SK-N-SH treated with all-trans-retinoic acid at 6 μM for 48 hours (cell line): ENCODE measurements around the gene EXOC3.

Experiments used
- ATAC-seq: fragments of 200-7000 bp; cut with Tn5 transposase; 3 replicates; pipeline ENCODE4 v1.9.1; 2020; ENCODE audit warnings: mild to moderate bottlenecking, moderate library complexity
- ARNTL ChIP-seq: fragments of 450-650 bp; formaldehyde crosslinking; IDR thresholded peaks from 2 replicates; pipeline ENCODE4 v1.5.0; 2020; ENCODE audit warnings: low read depth, mild to moderate bottlenecking, moderate library complexity, borderline replicate concordance
- BACH2 ChIP-seq: fragments of 250-450 bp; sonication (Bioruptor Pico); IDR thresholded peaks from 2 replicates; pipeline ENCODE4 v1.9.0; 2021; ENCODE audit warnings: mild to moderate bottlenecking, borderline replicate concordance
- CREB5 ChIP-seq: fragments of 250-450 bp; sonication (Bioruptor Pico); IDR thresholded peaks from 2 replicates; pipeline ENCODE4 v1.5.1; 2020; ENCODE audit warnings: low read depth, mild to moderate bottlenecking, moderate library complexity
- CSDC2 ChIP-seq: fragments of 250-450 bp; sonication (Bioruptor Pico); IDR thresholded peaks from 2 replicates; pipeline ENCODE4 v1.5.0; 2020; ENCODE audit warnings: mild to moderate bottlenecking, moderate library complexity
- CSRNP3 ChIP-seq: fragments of 250-450 bp; sonication (Bioruptor Pico); IDR thresholded peaks from 2 replicates; pipeline ENCODE4 v1.5.1; 2021; ENCODE audit warnings: mild to moderate bottlenecking, moderate library complexity
- ESRRG ChIP-seq: fragments of 250-450 bp; sonication (Bioruptor Pico); IDR thresholded peaks from 2 replicates; pipeline ENCODE4 v1.6.1; 2021; ENCODE audit warnings: mild to moderate bottlenecking
- GLIS3 ChIP-seq: fragments of 250-450 bp; sonication (Bioruptor Pico); IDR thresholded peaks from 2 replicates; pipeline ENCODE4 v1.5.0; 2020; ENCODE audit warnings: mild to moderate bottlenecking, moderate library complexity
- ISL1 ChIP-seq: fragments of 250-450 bp; sonication (Bioruptor Pico); IDR thresholded peaks from 2 replicates; pipeline ENCODE4 v2.1.2; 2022; ENCODE audit warnings: mild to moderate bottlenecking, moderate library complexity
- OSR1 ChIP-seq: fragments of 250-450 bp; sonication (Bioruptor Pico); IDR thresholded peaks from 2 replicates; pipeline ENCODE4 v1.8.0; 2022; ENCODE audit warnings: moderate library complexity, mild to moderate bottlenecking, inconsistent platforms
- PATZ1 ChIP-seq: fragments of 250-450 bp; sonication (Bioruptor Pico); IDR thresholded peaks from 2 replicates; pipeline ENCODE4 v1.8.0; 2020; ENCODE audit warnings: mild to moderate bottlenecking, moderate library complexity, borderline replicate concordance
- POU6F1 ChIP-seq: fragments of 250-450 bp; sonication (Bioruptor Pico); IDR thresholded peaks from 2 replicates; pipeline ENCODE4 v1.8.0; 2021; ENCODE audit warnings: low read depth, mild to moderate bottlenecking, moderate library complexity, borderline replicate concordance
- PPARA ChIP-seq: fragments of 250-450 bp; sonication (Bioruptor Pico); IDR thresholded peaks from 2 replicates; pipeline ENCODE4 v1.5.0; 2020; ENCODE audit warnings: mild to moderate bottlenecking, borderline replicate concordance
- RARB ChIP-seq: fragments of 250-450 bp; sonication (Bioruptor Pico); IDR thresholded peaks from 2 replicates; pipeline ENCODE4 v1.8.0; 2021; ENCODE audit warnings: mild to moderate bottlenecking, moderate library complexity
- SNAI2 ChIP-seq: fragments of 250-450 bp; sonication (Bioruptor Pico); IDR thresholded peaks from 2 replicates; pipeline ENCODE4 v1.5.0; 2020; ENCODE audit warnings: mild to moderate bottlenecking, moderate library complexity
- TCF4 ChIP-seq: fragments of 250-450 bp; sonication (Bioruptor Pico); IDR thresholded peaks from 2 replicates; pipeline ENCODE4 v1.8.0; 2021; ENCODE audit warnings: mild to moderate bottlenecking, moderate library complexity, borderline replicate concordance
- TOX ChIP-seq: fragments of 250-450 bp; sonication (Bioruptor Pico); IDR thresholded peaks from 2 replicates; pipeline ENCODE4 v1.8.0; 2021; ENCODE audit warnings: mild to moderate bottlenecking, moderate library complexity, borderline replicate concordance
- TSHZ2 ChIP-seq: fragments of 250-450 bp; sonication (Bioruptor Pico); IDR thresholded peaks from 2 replicates; pipeline ENCODE4 v1.5.0; 2020; ENCODE audit warnings: mild to moderate bottlenecking, moderate library complexity
- ZC3H10 ChIP-seq: fragments of 250-450 bp; sonication (Bioruptor Pico); IDR thresholded peaks from 2 replicates; pipeline ENCODE4 v1.5.1; 2021; ENCODE audit warnings: mild to moderate bottlenecking, moderate library complexity
- ZFP3 ChIP-seq: fragments of 250-450 bp; sonication (Bioruptor Pico); IDR thresholded peaks from 2 replicates; pipeline ENCODE4 v1.5.0; 2020; ENCODE audit warnings: mild to moderate bottlenecking, moderate library complexity
- ZFP30 ChIP-seq: fragments of 450-650 bp; formaldehyde crosslinking; IDR thresholded peaks from 2 replicates; pipeline ENCODE4 v1.5.0; 2022; ENCODE audit warnings: mild to moderate bottlenecking, moderate library complexity
- ZNF565 ChIP-seq: fragments of 450-650 bp; formaldehyde crosslinking; conservative IDR thresholded peaks from 2 replicates; pipeline ENCODE4 v1.5.0; 2020; ENCODE audit warnings: low read depth, mild to moderate bottlenecking, moderate library complexity
- ZNF70 ChIP-seq: fragments of 450-650 bp; formaldehyde crosslinking; IDR thresholded peaks from 2 replicates; pipeline ENCODE4 v1.5.0; 2020; ENCODE audit warnings: mild to moderate bottlenecking, moderate library complexity
- ZNF8 ChIP-seq: fragments of 450-650 bp; formaldehyde crosslinking; IDR thresholded peaks from 2 replicates; pipeline ENCODE4 v1.5.0; 2020; ENCODE audit warnings: mild to moderate bottlenecking, moderate library complexity

EXOC3 gene

GRCh38 chr5:416636-416960 lies 26.4 kb upstream of the EXOC3 start:
- ATAC-seq: no peak
- TF ChIP-seq CSRNP3 (CRISPR knock-in tag) (no peak), SNAI2 (CRISPR knock-in tag) (no peak), RARB (CRISPR knock-in tag) (no peak), TOX (CRISPR knock-in tag) (no peak), OSR1 (no peak)

- TF ChIP-seq ZFP3 (CRISPR knock-in tag): no peak
- no peak for TF ChIP-seq POU6F1 (CRISPR knock-in tag)
- TF ChIP-seq CSDC2 (CRISPR knock-in tag): no peak
- no peak for TF ChIP-seq ARNTL (CRISPR knock-in tag)
- TF ChIP-seq ESRRG: no peak
- TF ChIP-seq PPARA (CRISPR knock-in tag): no peak
- no peak for TF ChIP-seq OSR1
- TF ChIP-seq ZNF70: no peak
- no peak for TF ChIP-seq TCF4
- no peak for TF ChIP-seq ZNF565
- no peak for TF ChIP-seq ISL1 (CRISPR knock-in tag)
- no peak for TF ChIP-seq ZFP30 (CRISPR knock-in tag)
- TF ChIP-seq TOX (CRISPR knock-in tag): no peak
- TF ChIP-seq BACH2 (CRISPR knock-in tag): no peak
- ATAC-seq: no peak
Measured at GRCh38 chr5:417301-418161, 25.4 kb upstream of the EXOC3 start.

- ATAC-seq: no peak
- TF ChIP-seq CREB5 (CRISPR knock-in tag) (no peak), GLIS3 (no peak), TSHZ2 (no peak), PATZ1 (CRISPR knock-in tag) (no peak), ZFP30 (CRISPR knock-in tag) (no peak), ZNF70 (no peak), RARB (CRISPR knock-in tag) (no peak), TOX (CRISPR knock-in tag) (no peak), ISL1 (CRISPR knock-in tag) (no peak), CSRNP3 (CRISPR knock-in tag) (no peak), ZC3H10 (CRISPR knock-in tag) (no peak), ESRRG (no peak), PPARA (CRISPR knock-in tag) (no peak), OSR1 (no peak), ZNF8 (no peak), SNAI2 (CRISPR knock-in tag) (no peak), ZFP3 (CRISPR knock-in tag) (no peak), CSDC2 (CRISPR knock-in tag) (no peak), ZNF565 (no peak), BACH2 (CRISPR knock-in tag) (no peak)
Measured at GRCh38 chr5:418162-419121, 24.5 kb upstream of the EXOC3 start.
